Astrocyte (in vitro differentiated cells and primary cell): ENCODE data around the gene MOV10. TPM values are rescaled to one million over a fixed set of nuclear protein-coding genes. Genes with fewer than 3 reads are reported as not detected.

ENCODE experiments used
- DNase-seq: peaks from one replicate; pipeline ENCODE4 v3.0.0-alpha.2; 2010; ENCODE audit warnings: low read depth
- FAIRE-seq: peaks from 2 replicates; lab custom pipeline; 2011; peaks lifted over from hg19 to GRCh38; lab: Jason Lieb, UNC
- H2AFZ ChIP-seq: 2 replicates; pipeline ENCODE4 v1.6.0; 2012; ENCODE audit warnings: low read depth, low read length, inconsistent platforms
- H3K27ac ChIP-seq: 2 replicates; pipeline ENCODE4 v1.5.1; 2011; ENCODE audit warnings: low read depth, low read length, inconsistent platforms
- H3K27me3 ChIP-seq: 2 replicates; pipeline ENCODE4 v1.6.0; 2011; ENCODE audit warnings: low read length, inconsistent platforms; ENCODE audit not compliant: insufficient read depth
- H3K36me3 ChIP-seq: 2 replicates; pipeline ENCODE4 v1.5.1; 2011; ENCODE audit warnings: low read length, inconsistent platforms; ENCODE audit not compliant: insufficient read depth
- H3K4me1 ChIP-seq: 2 replicates; pipeline ENCODE4 v1.5.1; 2011; ENCODE audit warnings: low read length, inconsistent platforms; ENCODE audit not compliant: insufficient read depth
- H3K4me2 ChIP-seq: 2 replicates; pipeline ENCODE4 v1.6.0; 2012; ENCODE audit warnings: low read length, inconsistent platforms
- H3K4me3 ChIP-seq: 2 replicates; pipeline ENCODE4 v1.5.1; 2011; ENCODE audit warnings: low read depth, mild to moderate bottlenecking, low read length, inconsistent platforms; ENCODE audit not compliant: insufficient read depth
- H3K79me2 ChIP-seq: 2 replicates; pipeline ENCODE4 v1.6.0; 2012; ENCODE audit warnings: mild to moderate bottlenecking, low read length, inconsistent platforms; ENCODE audit not compliant: insufficient read depth
- H3K9ac ChIP-seq: 2 replicates; pipeline ENCODE4 v1.6.0; 2012; ENCODE audit warnings: mild to moderate bottlenecking, low read length, inconsistent platforms
- H3K9me3 ChIP-seq: 2 replicates; pipeline ENCODE4 v1.5.1; 2012; ENCODE audit warnings: low read depth, mild to moderate bottlenecking, low read length, inconsistent platforms; ENCODE audit not compliant: insufficient read depth
- H4K20me1 ChIP-seq: 2 replicates; pipeline ENCODE4 v1.6.0; 2012; ENCODE audit warnings: low read length, inconsistent platforms; ENCODE audit not compliant: insufficient read depth
- H3K27ac Mint-ChIP-seq: one replicate; pipeline ENCODE4 v1.8.0; 2021; ENCODE audit warnings: mild to moderate bottlenecking, mixed read lengths; ENCODE audit not compliant: unreplicated experiment
- H3K27me3 Mint-ChIP-seq: one replicate; pipeline ENCODE4 v1.8.0; 2021; ENCODE audit warnings: low read depth, mixed read lengths; ENCODE audit not compliant: unreplicated experiment
- H3K36me3 Mint-ChIP-seq: one replicate; pipeline ENCODE4 v1.8.0; 2021; ENCODE audit warnings: low read depth, mixed read lengths; ENCODE audit not compliant: unreplicated experiment
- H3K4me1 Mint-ChIP-seq: one replicate; pipeline ENCODE4 v1.8.0; 2021; ENCODE audit warnings: low read depth, mixed read lengths; ENCODE audit not compliant: unreplicated experiment
- H3K4me3 Mint-ChIP-seq: one replicate; pipeline ENCODE4 v1.8.0; 2021; ENCODE audit warnings: mild to moderate bottlenecking, moderate library complexity, mixed read lengths; ENCODE audit not compliant: unreplicated experiment
- H3K9me3 Mint-ChIP-seq: one replicate; pipeline ENCODE4 v1.8.0; 2021; ENCODE audit warnings: mild to moderate bottlenecking, mixed read lengths; ENCODE audit not compliant: unreplicated experiment
- CTCF ChIP-seq: IDR thresholded peaks from 2 replicates; pipeline ENCODE4 v1.5.1; 2011; ENCODE audit warnings: low read depth, mild to moderate bottlenecking, inconsistent platforms, low read length, moderate library complexity; ENCODE audit not compliant: insufficient read depth
- EZH2 ChIP-seq: IDR thresholded peaks from 2 replicates; pipeline ENCODE4 v1.6.1; 2012; ENCODE audit warnings: mild to moderate bottlenecking, low read length, inconsistent platforms; ENCODE audit not compliant: insufficient read depth
- total RNA-seq: library from RNA; stranded (reverse); gene quantifications from 2 replicates; pipeline ENCODE4 v1.2.1, GENCODE V29; 2021

MOV10 gene
- total RNA-seq, 1 donor from 2014 or later = 121 TPM

- no peak overlapping the region for H3K4me2 ChIP-seq
- H3K27me3 Mint-ChIP-seq = no peaks in the 10 kb centered on the region
- FAIRE-seq (no peak), DNase-seq (no peak)
- no peaks in the 10 kb centered on the region for H3K9me3 ChIP-seq
- peaks cover 22% of the 10 kb centered on the region for H3K36me3 Mint-ChIP-seq
- H3K9ac ChIP-seq = no peak overlapping the region
- H3K4me3 ChIP-seq = no peak overlapping the region
- H3K79me2 ChIP-seq = peaks cover 24% of the 10 kb centered on the region
- peaks cover 22% of the 10 kb centered on the region for H3K4me1 Mint-ChIP-seq
- no peak overlapping the region for H2AFZ ChIP-seq
- no peak overlapping the region for H3K4me3 Mint-ChIP-seq
- peaks cover 39% of the 10 kb centered on the region for H4K20me1 ChIP-seq
- TF ChIP-seq CTCF = no peak
- TF ChIP-seq EZH2 = no peak
- no peak overlapping the region for H3K27ac ChIP-seq
- H3K9me3 Mint-ChIP-seq = no peaks in the 10 kb centered on the region
- H3K27me3 ChIP-seq = no peaks in the 10 kb centered on the region
- H3K36me3 ChIP-seq = peaks cover 7% of the 10 kb centered on the region
- H3K4me1 ChIP-seq = no peaks in the 10 kb centered on the region
- H3K27ac Mint-ChIP-seq = no peak overlapping the region
Observed at GRCh38 chr1:112686417-112686816, 12.0 kb downstream of the MOV10 start.

- Mint-ChIP-seq H3K27me3 (no peaks in the 10 kb centered on the region), H3K4me3 (no peak overlapping the region), H3K9me3 (no peaks in the 10 kb centered on the region), H3K27ac (no peak overlapping the region), H3K36me3 (peaks cover 25% of the 10 kb centered on the region), H3K4me1 (peaks cover 22% of the 10 kb centered on the region)
- H2AFZ ChIP-seq = no peak overlapping the region
- no peak overlapping the region for H3K4me3 ChIP-seq
- H3K27me3 ChIP-seq = no peaks in the 10 kb centered on the region
- no peaks in the 10 kb centered on the region for H3K4me1 ChIP-seq
- peaks cover 7% of the 10 kb centered on the region for H3K36me3 ChIP-seq
- H3K27ac ChIP-seq = no peak overlapping the region
- H4K20me1 ChIP-seq = peaks cover 39% of the 10 kb centered on the region
- H3K9ac ChIP-seq = no peak overlapping the region
- no peak for FAIRE-seq
- H3K9me3 ChIP-seq = no peaks in the 10 kb centered on the region
- TF ChIP-seq CTCF = no peak
- H3K4me2 ChIP-seq = no peak overlapping the region
- peaks cover 24% of the 10 kb centered on the region for H3K79me2 ChIP-seq
- DNase-seq = no peak
Observed at GRCh38 chr1:112686835-112687234, 12.4 kb downstream of the MOV10 start.

- Mint-ChIP-seq H3K27me3 (no peaks in the 10 kb centered on the region), H3K4me3 (no peak overlapping the region), H3K27ac (no peak overlapping the region), H3K36me3 (peaks cover 29% of the 10 kb centered on the region), H3K9me3 (peaks cover 4% of the 10 kb centered on the region), H3K4me1 (peaks cover 22% of the 10 kb centered on the region)
- Histone ChIP-seq H3K4me2 (no peak overlapping the region), H3K4me1 (no peaks in the 10 kb centered on the region), H3K27ac (no peak overlapping the region), H3K4me3 (no peak overlapping the region), H3K27me3 (no peaks in the 10 kb centered on the region), H3K9me3 (no peaks in the 10 kb centered on the region), H3K9ac (no peak overlapping the region), H3K79me2 (peaks cover 22% of the 10 kb centered on the region), H2AFZ (no peak overlapping the region), H4K20me1 (peaks cover 36% of the 10 kb centered on the region), H3K36me3 (peaks cover 7% of the 10 kb centered on the region)
- DNase-seq (no peak), FAIRE-seq (no peak)
- no peak for TF ChIP-seq CTCF
Observed at GRCh38 chr1:112687361-112687760, 12.9 kb downstream of the MOV10 start.
